GM18499 (cell line): ENCODE measurements around the gene SLC17A1.
"Not testable (repeated sequence)": the region's sequence is repeated elsewhere in the genome, so short reads cannot be mapped to it uniquely, and the experiment has no call there.

Experiments used
- ATAC-seq: cut with Tn5 transposase; IDR thresholded peaks from one replicate; pipeline ENCODE4 v1.9.1; 2021; ENCODE audit warnings: moderate number of reproducible peaks; ENCODE audit not compliant: insufficient read depth, unreplicated experiment

The SLC17A1 gene

GRCh38 chr6:25768566-25768965 is 63.3 kb downstream of the SLC17A1 start:
- ATAC-seq: no peak

DNA sequence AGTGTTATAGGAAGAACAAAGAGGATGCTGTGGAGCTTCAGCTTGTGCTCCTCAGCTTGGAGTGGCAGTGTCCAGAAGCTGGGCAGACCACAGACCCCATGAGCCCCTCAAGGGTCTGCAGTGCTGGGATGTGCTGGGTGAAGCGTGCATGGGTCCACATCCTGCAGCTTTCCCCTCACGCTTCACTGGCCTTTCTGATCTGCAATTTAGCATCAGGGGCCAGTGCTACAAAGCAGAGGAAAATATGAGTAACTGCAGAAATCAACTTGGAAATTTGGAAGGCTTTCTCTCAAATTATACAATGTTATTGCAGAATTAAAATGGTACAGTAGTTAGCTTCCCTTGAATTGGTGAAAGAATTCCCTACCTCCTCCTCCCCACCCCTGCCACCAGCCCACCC is 67.2 kb downstream of the SLC17A1 start:
- no peak for ATAC-seq

GRCh38 chr6:25757936-25758642 is 73.8 kb downstream of the SLC17A1 start:
- no peak for ATAC-seq

GRCh38 chr6:25756382-25757363 is 75.2 kb downstream of the SLC17A1 start:
- no peak for ATAC-seq

DNA sequence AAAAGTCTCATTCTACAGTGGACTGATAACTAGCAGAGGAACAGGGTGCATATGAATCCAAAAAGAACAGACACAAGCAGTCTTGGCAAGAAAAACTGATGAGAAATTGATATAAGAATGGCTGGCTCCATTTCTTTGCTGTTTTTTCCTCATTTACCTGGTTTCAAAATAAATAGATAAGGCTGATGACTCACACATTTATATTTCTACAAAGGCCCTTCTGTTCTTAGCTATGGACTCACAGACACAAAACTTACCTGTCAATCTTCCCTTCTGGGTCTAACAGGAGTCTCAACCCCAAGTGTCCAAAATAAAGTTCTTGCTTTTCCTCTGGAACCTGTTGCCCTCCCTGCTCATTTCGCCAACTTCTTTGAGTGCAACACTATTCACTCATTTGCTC is 76.4 kb downstream of the SLC17A1 start:
- no peak for ATAC-seq

DNA sequence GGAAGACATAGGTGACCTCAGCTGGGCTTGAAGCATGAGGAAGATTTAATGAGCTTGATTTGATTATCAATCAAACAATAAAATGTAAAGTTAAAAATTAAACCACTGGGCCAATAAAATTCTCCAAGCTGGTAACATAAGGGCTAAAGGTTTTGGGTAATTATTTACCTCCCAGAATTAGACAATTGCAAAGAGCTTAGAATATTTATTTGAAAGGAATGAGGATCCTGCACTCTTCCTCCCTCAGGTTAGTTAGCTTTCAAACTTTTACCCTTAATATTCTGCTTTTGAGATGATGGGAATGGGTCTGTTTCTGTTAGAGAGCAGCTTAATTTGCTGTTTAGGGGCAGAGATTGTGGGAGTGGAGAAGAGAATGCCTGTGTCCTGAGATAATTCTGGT is 77.3 kb downstream of the SLC17A1 start, which contains the start of gene SLC17A4:
Gene SLC17A4 (plus strand): TSS at position 208 of the 400 bp plus-strand sequence. CDS start 7,221 bp downstream, outside the sequence.
- ATAC-seq: no peak

DNA sequence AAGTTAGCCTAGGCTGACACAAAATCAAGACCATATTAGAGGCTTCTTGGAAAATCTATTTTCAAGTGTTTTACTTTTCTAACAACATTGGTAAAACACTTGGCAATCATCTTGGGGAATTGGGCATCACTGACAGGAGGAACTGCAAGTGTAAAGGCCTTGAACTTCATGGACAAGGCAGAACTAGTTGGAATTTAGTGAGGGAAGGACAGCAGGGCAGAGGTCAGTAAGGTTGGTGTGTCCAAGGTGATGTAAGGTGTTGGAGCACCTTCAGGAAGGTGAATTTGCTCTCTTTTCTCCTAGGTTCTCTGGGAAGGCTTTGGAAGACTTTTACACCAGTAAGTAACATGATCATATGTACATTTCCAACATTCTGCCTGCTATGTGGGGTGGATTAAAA is 78.8 kb downstream of the SLC17A1 start:
- ATAC-seq: no peak

- ATAC-seq: no peak
Measured at GRCh38 chr6:25750906-25751305, 80.9 kb downstream of the SLC17A1 start.

GRCh38 chr6:25749837-25750236 is 82.0 kb downstream of the SLC17A1 start:
- no peak for ATAC-seq

DNA sequence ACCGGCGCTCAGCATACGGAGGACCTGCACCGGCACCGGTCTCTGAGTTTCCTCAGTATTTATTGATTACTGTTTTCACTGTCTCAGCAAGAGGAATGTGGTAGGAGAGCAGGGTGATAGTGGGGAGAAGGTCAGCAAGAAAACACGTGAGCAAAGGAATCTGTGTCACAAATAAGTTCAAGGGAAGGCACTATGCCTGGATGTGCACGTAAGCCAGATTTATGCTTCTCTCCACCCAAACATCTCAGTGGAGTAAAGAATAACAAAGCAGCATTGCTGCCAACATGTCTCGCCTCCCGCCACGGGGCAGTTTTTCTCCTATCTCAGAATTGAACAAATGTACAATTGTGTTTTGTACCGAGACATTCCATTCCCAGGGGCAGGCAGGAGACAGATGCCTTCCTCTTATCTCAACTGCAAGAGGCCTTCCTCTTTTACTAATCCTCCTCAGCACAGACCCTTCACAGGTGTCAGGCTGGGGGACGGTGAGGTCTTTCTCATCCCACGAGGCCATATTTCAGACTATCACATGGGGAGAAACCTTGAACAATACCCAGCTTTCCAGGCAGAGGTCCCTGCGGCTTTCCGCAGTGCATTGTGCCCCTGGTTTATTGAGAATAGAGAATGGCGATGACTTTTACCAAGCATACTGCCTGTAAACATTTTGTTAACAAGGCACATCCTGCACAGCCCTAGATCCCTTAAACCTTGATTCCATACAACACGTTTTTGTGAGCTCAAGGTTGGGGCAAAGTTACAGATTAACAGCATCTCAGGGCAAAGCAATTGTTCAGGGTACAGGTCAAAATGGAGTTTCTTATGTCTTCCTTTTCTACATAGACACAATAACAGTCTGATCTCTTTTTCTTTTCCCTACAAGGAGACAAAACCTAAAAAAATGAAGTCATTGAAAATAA is 83.0 kb downstream of the SLC17A1 start:
- ATAC-seq: not testable (repeated sequence)

- ATAC-seq: no peak
Measured at GRCh38 chr6:25748049-25748448, 83.8 kb downstream of the SLC17A1 start.

DNA sequence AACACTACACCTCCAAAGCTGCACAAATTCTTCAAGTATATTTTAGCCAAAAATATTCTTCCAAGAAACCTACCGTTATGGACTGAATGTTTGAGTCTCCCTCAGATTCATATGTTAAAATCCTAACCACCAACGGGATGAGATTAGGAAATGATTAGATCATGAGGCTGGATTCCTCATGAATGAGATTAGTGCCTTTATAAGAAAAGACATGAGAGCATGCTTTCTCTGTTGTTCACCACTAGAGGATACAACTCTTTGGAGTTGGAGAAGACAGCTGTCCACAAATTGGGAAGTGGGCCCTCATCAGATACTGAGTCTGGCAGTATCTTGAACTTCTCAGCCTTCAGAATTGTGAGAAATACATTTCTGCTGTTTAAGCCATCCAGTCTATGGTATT is 84.4 kb downstream of the SLC17A1 start:
- ATAC-seq: no peak

DNA sequence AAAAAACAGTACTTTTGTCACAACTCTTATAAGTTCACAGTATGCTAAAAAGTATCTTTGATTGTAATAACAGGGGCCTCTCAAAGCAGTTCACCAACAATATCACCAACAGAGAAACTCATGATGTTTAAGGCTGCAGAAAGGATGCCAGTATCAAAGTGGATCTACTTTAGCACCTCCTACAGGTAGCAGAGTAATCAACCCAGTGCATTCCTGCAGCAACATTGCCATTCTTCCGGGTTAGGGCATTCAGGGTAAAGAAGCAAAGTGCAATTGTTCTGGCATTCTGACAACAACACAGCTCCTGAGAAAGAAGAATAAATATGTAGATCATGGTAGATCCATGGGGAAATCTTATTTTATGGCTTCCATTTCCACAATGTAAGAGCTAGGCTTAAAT is 84.9 kb downstream of the SLC17A1 start:
- no peak for ATAC-seq

GRCh38 chr6:25745836-25746235 is 86.0 kb downstream of the SLC17A1 start:
- no peak for ATAC-seq

- ATAC-seq: no peak
Measured at GRCh38 chr6:25743868-25744267, 88.0 kb downstream of the SLC17A1 start.

- no peak for ATAC-seq
Measured at GRCh38 chr6:25735261-25735660, 96.6 kb downstream of the SLC17A1 start.
